Stimulated activated CD8-positive, alpha-beta memory T cell treated with anti-CD3 and anti-CD28 coated beads, Interleukin-15, amount 100 ng/mL, for 1 hour (primary cell): Measurements from ENCODE around the gene HNF1A.

Experiments
- DNase-seq: peaks from one replicate; pipeline ENCODE4 v3.0.0-alpha.2; 2020; ENCODE audit warnings: low read depth

Gene HNF1A

DNA sequence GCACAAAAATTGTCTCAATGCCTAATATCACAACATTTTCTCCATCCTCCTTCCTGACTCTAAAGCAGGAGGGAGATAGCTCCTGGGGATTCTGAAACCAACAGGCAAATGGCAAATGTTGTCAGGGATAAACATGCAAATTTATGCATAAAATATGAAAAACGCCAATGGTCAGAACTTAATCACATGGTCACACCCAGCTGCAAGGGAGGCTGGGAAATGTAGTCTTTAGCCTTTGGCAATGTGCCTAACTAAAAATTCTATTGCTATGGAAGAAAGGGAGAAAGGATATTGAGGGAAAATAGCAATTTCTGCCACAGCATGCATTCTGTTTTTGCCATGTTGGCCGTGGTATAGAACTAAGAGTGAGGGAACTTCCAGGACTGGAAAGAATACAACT lies 72.4 kb downstream of the HNF1A start:
- DNase-seq, result no peak
